Measurements from ENCODE around the gene VTA1. TPM values are rescaled to one million over a fixed set of nuclear protein-coding genes. Genes with fewer than 3 reads are reported as not detected.

VTA1 gene
- total RNA-seq, 1 donor from 2014 or later: 35.2 TPM

DNA sequence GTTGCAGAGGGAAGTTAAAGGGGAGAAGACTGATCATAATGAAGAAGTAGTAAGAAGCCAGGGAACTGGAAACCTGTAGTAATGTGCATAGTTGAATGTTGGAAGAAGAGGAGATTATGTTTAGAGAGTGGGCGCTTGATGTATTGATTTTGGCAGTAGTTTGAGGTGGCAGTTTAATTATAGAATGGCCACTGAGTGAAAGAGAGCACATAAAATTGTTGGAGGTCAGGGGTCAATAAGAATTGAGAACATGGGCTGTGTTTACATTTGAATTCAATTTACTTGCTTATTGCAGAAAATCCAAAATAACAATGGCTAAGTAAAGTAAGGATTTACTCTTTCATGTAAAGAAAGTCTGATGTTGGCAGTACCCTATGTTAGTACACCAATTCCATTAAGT lies 15.7 kb downstream of the VTA1 start:
- intact Hi-C loops (cut with DNase I): no loop called here
- no peak for ATAC-seq
- no peak overlapping the region for H3K4me3 ChIP-seq
- TF ChIP-seq, protein P1, sequence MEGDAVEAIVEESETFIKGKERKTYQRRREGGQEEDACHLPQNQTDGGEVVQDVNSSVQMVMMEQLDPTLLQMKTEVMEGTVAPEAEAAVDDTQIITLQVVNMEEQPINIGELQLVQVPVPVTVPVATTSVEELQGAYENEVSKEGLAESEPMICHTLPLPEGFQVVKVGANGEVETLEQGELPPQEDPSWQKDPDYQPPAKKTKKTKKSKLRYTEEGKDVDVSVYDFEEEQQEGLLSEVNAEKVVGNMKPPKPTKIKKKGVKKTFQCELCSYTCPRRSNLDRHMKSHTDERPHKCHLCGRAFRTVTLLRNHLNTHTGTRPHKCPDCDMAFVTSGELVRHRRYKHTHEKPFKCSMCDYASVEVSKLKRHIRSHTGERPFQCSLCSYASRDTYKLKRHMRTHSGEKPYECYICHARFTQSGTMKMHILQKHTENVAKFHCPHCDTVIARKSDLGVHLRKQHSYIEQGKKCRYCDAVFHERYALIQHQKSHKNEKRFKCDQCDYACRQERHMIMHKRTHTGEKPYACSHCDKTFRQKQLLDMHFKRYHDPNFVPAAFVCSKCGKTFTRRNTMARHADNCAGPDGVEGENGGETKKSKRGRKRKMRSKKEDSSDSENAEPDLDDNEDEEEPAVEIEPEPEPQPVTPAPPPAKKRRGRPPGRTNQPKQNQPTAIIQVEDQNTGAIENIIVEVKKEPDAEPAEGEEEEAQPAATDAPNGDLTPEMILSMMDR (IDR thresholded peaks at IDR 0.05): no peak
- peaks cover 18% of the 10 kb centered on the region for H3K36me3 ChIP-seq
- H3K27ac ChIP-seq: no peak overlapping the region
- DNase-seq: no peak
- no peaks in the 10 kb centered on the region for H3K9me3 ChIP-seq
- H3K4me1 ChIP-seq: peaks cover 6% of the 10 kb centered on the region
- H3K27me3 ChIP-seq (ENCODE audit: low read depth): no peaks in the 10 kb centered on the region

GRCh38 chr6:142165227-142165626 lies 18.2 kb downstream of the VTA1 start:
- no peaks in the 10 kb centered on the region for H3K9me3 ChIP-seq
- no peak overlapping the region for H3K27ac ChIP-seq
- DNase-seq: no peak
- H3K4me1 ChIP-seq: peaks cover 6% of the 10 kb centered on the region
- no peaks in the 10 kb centered on the region for H3K27me3 ChIP-seq (ENCODE audit: low read depth)
- intact Hi-C loops (cut with DNase I): no loop called here
- H3K4me3 ChIP-seq: no peak overlapping the region
- H3K36me3 ChIP-seq: peaks cover 42% of the 10 kb centered on the region
- no peak for ATAC-seq
- TF ChIP-seq, protein P1 (IDR thresholded peaks at IDR 0.05): no peak

- no peak overlapping the region for H3K4me3 ChIP-seq
- H3K4me1 ChIP-seq: peaks cover 6% of the 10 kb centered on the region
- H3K36me3 ChIP-seq: peaks cover 61% of the 10 kb centered on the region
- no peak overlapping the region for H3K27ac ChIP-seq
- intact Hi-C loops (cut with DNase I): no loop called here
- ATAC-seq: no peak
- no peak for DNase-seq
- TF ChIP-seq, protein P1 (IDR thresholded peaks at IDR 0.05): no peak
- H3K9me3 ChIP-seq: no peaks in the 10 kb centered on the region
- H3K27me3 ChIP-seq (ENCODE audit: low read depth): no peaks in the 10 kb centered on the region
Observed at GRCh38 chr6:142167071-142167470, 20.0 kb downstream of the VTA1 start.

- Histone ChIP-seq H3K4me3 (no peak overlapping the region), H3K27ac (no peak overlapping the region), H3K4me1 (peaks cover 6% of the 10 kb centered on the region), H3K9me3 (no peaks in the 10 kb centered on the region), H3K27me3 (ENCODE audit: low read depth) (no peaks in the 10 kb centered on the region), H3K36me3 (peaks cover 65% of the 10 kb centered on the region)
- TF ChIP-seq, protein P1 (IDR thresholded peaks at IDR 0.05): no peak
- no peak for DNase-seq
- ATAC-seq: no peak
- intact Hi-C loops (cut with DNase I): no loop called here
Observed at GRCh38 chr6:142167486-142167885, 20.4 kb downstream of the VTA1 start.

- no peaks in the 10 kb centered on the region for H3K27me3 ChIP-seq (ENCODE audit: low read depth)
- H3K9me3 ChIP-seq: no peaks in the 10 kb centered on the region
- no peak overlapping the region for H3K27ac ChIP-seq
- no peaks in the 10 kb centered on the region for H3K4me1 ChIP-seq
- ATAC-seq (no peak), DNase-seq (no peak)
- H3K4me3 ChIP-seq: no peak overlapping the region
- peaks cover 87% of the 10 kb centered on the region for H3K36me3 ChIP-seq
- intact Hi-C loops (cut with DNase I): no loop called here
- TF ChIP-seq, protein P1 (IDR thresholded peaks at IDR 0.05): no peak
Observed at GRCh38 chr6:142171351-142171750, 24.3 kb downstream of the VTA1 start.

GRCh38 chr6:142172758-142173157 lies 25.7 kb downstream of the VTA1 start:
- Histone ChIP-seq H3K27me3 (ENCODE audit: low read depth) (no peaks in the 10 kb centered on the region), H3K9me3 (peaks cover 6% of the 10 kb centered on the region), H3K4me1 (no peaks in the 10 kb centered on the region), H3K27ac (no peak overlapping the region), H3K36me3 (peaks cover 81% of the 10 kb centered on the region), H3K4me3 (no peak overlapping the region)
- TF ChIP-seq, protein P1 (IDR thresholded peaks at IDR 0.05): no peak
- intact Hi-C loops (cut with DNase I): no loop called here
- no peak for ATAC-seq
- no peak for DNase-seq

Data from lower lobe of right lung (tissue), 2 donors.